Smooth muscle cell (in vitro differentiated cells): ENCODE data around the gene SPATA33. TPM values are rescaled to one million over a fixed set of nuclear protein-coding genes. Genes with fewer than 3 reads are reported as not detected.

Experiments used
- DNase-seq: peaks from one replicate; lab custom pipeline; 2025; ENCODE audit not compliant: unreplicated experiment; lab: John Stamatoyannopoulos, UW
- H2AFZ ChIP-seq: fragments of 200-600 bp; sonication (generic); 2 replicates; pipeline ENCODE4 v1.6.0; 2016; ENCODE audit warnings: antibody characterized with exemption, low read depth, mild to moderate bottlenecking
- H3F3A ChIP-seq: fragments of 200-600 bp; sonication (generic); 2 replicates; pipeline ENCODE4 v1.6.0; 2017; ENCODE audit warnings: antibody characterized with exemption, low read depth
- H3K27ac ChIP-seq: fragments of 200-600 bp; sonication (generic); 2 replicates; pipeline ENCODE4 v1.5.1; 2016; ENCODE audit warnings: low read depth, mild to moderate bottlenecking
- H3K27me3 ChIP-seq: fragments of 200-600 bp; sonication (generic); 2 replicates; pipeline ENCODE4 v1.6.1; 2016; ENCODE audit warnings: low read depth, mild to moderate bottlenecking
- H3K36me3 ChIP-seq: fragments of 200-600 bp; sonication (generic); 2 replicates; pipeline ENCODE4 v1.5.1; 2016; ENCODE audit warnings: low read depth
- H3K4me1 ChIP-seq: fragments of 200-600 bp; sonication (generic); 2 replicates; pipeline ENCODE4 v1.5.1; 2016; ENCODE audit warnings: low read depth
- H3K4me2 ChIP-seq: fragments of 200-600 bp; sonication (generic); 2 replicates; pipeline ENCODE4 v1.6.0; 2016; ENCODE audit warnings: mild to moderate bottlenecking
- H3K4me3 ChIP-seq: fragments of 200-600 bp; sonication (generic); 2 replicates; pipeline ENCODE4 v1.5.1; 2016; ENCODE audit warnings: mild to moderate bottlenecking
- H3K79me2 ChIP-seq: fragments of 200-600 bp; sonication (generic); 2 replicates; pipeline ENCODE4 v1.6.0; 2016; ENCODE audit warnings: low read depth, mild to moderate bottlenecking
- H3K9ac ChIP-seq: fragments of 200-600 bp; sonication (generic); 2 replicates; pipeline ENCODE4 v1.6.0; 2016; ENCODE audit warnings: low read depth
- H3K9me3 ChIP-seq: fragments of 200-600 bp; sonication (generic); replicated peaks from 2 replicates; pipeline ENCODE4 v1.5.1; 2016; ENCODE audit warnings: low read depth
- H4K20me1 ChIP-seq: fragments of 200-600 bp; sonication (generic); 2 replicates; pipeline ENCODE4 v1.6.0; 2016; ENCODE audit warnings: low read depth
- CTCF ChIP-seq: fragments of 200-600 bp; sonication (generic); IDR thresholded peaks from 2 replicates; pipeline ENCODE4 v1.5.1; 2017; ENCODE audit warnings: borderline replicate concordance, mild to moderate bottlenecking, antibody characterized with exemption; ENCODE audit not compliant: insufficient read depth, poor library complexity, severe bottlenecking
- WGBS: methylation state at CpG from one replicate; pipeline ENCODE4 v1.1.7; 2016; ENCODE audit warnings: low lambda C conversion rate; 5-methylcytosine and 5-hydroxymethylcytosine counted together
- polyA plus RNA-seq: library from polyadenylated mRNA; unstranded; fragments of >200 nt; fragmentation: Nextera tagmentation; extraction: Ambion mirVana; gene quantifications from 2 replicates; pipeline ENCODE4 v1.2.1, GENCODE V29; 2016
- total RNA-seq: library from RNA; depleted of rRNA; stranded (reverse); fragments of >200 nt; gene quantifications from 2 replicates; pipeline ENCODE4 v1.2.3, GENCODE V29; 2014

Gene SPATA33
- total and polyA plus RNA-seq, 2 experiments from 2014 or later, result 4.0 to 8.1 TPM

DNA sequence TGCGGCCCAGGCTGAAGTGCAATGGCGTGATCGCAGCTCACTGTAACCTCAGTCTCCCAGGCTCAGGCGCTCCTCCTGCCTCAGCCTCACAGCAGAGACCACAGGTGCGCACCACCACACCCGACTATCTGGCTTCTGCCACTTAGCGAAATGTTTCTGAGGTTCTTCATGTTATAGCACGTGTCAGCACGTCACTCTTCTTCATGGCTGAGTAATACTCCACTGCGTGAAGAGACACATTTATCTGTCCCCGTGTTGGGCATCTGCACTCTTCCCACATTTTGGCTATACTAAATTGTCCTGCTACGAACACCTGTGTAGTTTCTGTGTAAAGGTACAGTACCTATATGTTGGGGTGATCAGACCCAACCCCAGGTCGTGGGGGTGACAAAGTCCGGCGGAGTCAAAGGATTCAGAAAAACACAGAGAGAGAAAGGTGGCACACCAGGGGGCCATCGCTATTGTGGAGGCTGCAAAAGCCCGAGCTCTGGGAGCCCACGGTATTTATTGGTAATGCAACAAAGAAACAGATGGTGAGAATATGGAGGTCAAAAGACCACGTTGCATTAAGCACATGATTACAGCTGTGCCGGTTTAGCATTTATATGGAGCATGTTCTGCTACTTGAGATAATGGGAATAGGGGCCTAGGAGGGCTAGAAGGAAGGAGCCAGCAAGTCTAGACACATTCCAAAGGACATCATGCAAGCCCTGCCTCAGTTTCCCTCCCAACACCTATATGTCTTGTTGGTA, 45.0 kb upstream of the SPATA33 start:
- no peak for DNase-seq
- Histone ChIP-seq H3K4me3 (no peak overlapping the region), H3K79me2 (no peaks in the 10 kb centered on the region), H3K27me3 (no peaks in the 10 kb centered on the region), H3K4me1 (no peaks in the 10 kb centered on the region), H3K27ac (no peak overlapping the region), H4K20me1 (no peaks in the 10 kb centered on the region), H2AFZ (no peak overlapping the region), H3K4me2 (no peak overlapping the region), H3F3A (no peaks in the 10 kb centered on the region), H3K36me3 (no peaks in the 10 kb centered on the region), H3K9ac (no peak overlapping the region), H3K9me3 (no peaks in the 10 kb centered on the region)
- 92% methylated on average over 20 of the region's 20 CpGs for WGBS
- TF ChIP-seq CTCF, result no peak

DNA sequence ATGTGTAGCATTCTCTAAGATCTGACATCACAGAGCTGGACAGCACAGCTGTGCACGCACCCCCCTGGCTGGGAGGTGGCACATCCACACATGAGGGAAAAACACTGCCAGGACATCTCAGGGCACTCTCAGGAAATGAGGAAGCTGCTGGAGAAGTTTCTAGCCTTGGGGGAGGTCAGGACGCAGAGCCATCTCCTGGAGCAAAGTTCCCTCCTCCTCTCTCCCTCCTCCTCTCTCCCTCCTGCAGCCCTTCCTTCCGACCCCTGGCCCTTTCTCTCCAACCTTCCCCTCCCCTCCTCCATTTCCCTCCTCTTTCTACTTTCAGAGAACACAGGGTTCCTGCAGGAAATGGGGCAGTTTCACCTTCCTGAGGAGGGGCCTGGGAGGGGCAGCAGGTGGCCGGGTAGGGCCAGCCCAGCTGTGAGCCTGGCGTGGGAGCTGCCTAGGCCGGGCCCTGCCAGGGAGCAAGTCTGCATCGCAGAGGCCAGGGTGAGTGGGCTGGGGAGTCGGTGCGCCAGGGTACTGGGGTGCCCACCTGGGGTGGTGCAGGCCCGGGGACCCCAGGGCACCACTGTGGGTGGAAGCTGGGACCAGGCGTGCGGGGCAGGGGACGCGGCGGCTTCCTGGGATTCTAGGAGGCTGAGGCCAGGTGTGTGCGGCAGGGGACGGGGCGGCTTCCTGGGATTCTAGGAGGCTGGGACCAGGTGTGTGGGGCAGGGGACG, 44.2 kb upstream of the SPATA33 start, which contains the start of gene DPEP1:
Gene DPEP1, plus strand, starts transcription at position 412 of the 723 bp plus-strand sequence. CDS start 16,769 bp downstream, outside the sequence.
- H3K4me2 ChIP-seq, result no peak within 1 kb of the TSS
- no peak within 1 kb of the TSS for H3K4me3 ChIP-seq
- no peaks in the 10 kb centered on the region for H3K4me1 ChIP-seq
- TF ChIP-seq CTCF, result no peak
- no peaks in the 10 kb centered on the region for H3K9me3 ChIP-seq
- DNase-seq, result no peak
- H4K20me1 ChIP-seq, result no peaks in the 10 kb centered on the region
- H3K36me3 ChIP-seq, result no peaks in the 10 kb centered on the region
- H3K27ac ChIP-seq, result no peak within 1 kb of the TSS
- 89% methylated on average over 17 of the region's 19 CpGs for WGBS
- no peak within 1 kb of the TSS for H3K9ac ChIP-seq
- H3F3A ChIP-seq, result no peaks in the 10 kb centered on the region
- no peak within 1 kb of the TSS for H2AFZ ChIP-seq
- H3K79me2 ChIP-seq, result no peaks in the 10 kb centered on the region
- H3K27me3 ChIP-seq, result no peaks in the 10 kb centered on the region

- Histone ChIP-seq H2AFZ (no peak overlapping the region), H3K27me3 (no peaks in the 10 kb centered on the region), H3K4me3 (no peak overlapping the region), H3F3A (no peaks in the 10 kb centered on the region), H4K20me1 (no peaks in the 10 kb centered on the region), H3K4me1 (no peaks in the 10 kb centered on the region), H3K27ac (no peak overlapping the region), H3K36me3 (no peaks in the 10 kb centered on the region), H3K9ac (no peak overlapping the region), H3K4me2 (no peak overlapping the region), H3K79me2 (no peaks in the 10 kb centered on the region), H3K9me3 (no peaks in the 10 kb centered on the region)
- DNase-seq, result no peak
- no peak for TF ChIP-seq CTCF
- 96% methylated on average over 10 of the region's 22 CpGs for WGBS
Observed at GRCh38 chr16:89613954-89614459, 43.6 kb upstream of the SPATA33 start.
